ENCODE measurements around the gene PUS3. TPM values are rescaled to one million over a fixed set of nuclear protein-coding genes. Genes with fewer than 3 reads are reported as not detected.

The PUS3 gene
- polyA plus RNA-seq, 1 donor from 2014 or later, result 10.0 TPM

GRCh38 chr11:125944350-125945010 lies 41.5 kb upstream of the PUS3 start:
- Mint-ChIP-seq H3K36me3 (no peaks in the 10 kb centered on the region), H3K4me3 (no peak overlapping the region), H3K27me3 (peaks cover 7% of the 10 kb centered on the region), H3K9me3 (no peaks in the 10 kb centered on the region), H3K27ac (peak overlapping the region in 1 of 3 donors; percentile 3), H3K4me1 (peaks cover 0 to 8% (median 7%) of the 10 kb centered on the region in 3 donors)

- no peak overlapping the region for H3K4me3 Mint-ChIP-seq
- H3K27me3 Mint-ChIP-seq, result peaks cover 7% of the 10 kb centered on the region
- no peaks in the 10 kb centered on the region for H3K36me3 Mint-ChIP-seq
- peaks cover 0 to 8% (median 5%) of the 10 kb centered on the region in 3 donors for H3K4me1 Mint-ChIP-seq
- H3K9me3 Mint-ChIP-seq, result no peaks in the 10 kb centered on the region
- H3K27ac Mint-ChIP-seq, result peak overlapping the region in 1 of 3 donors; percentile 3
Observed at GRCh38 chr11:125943661-125944349, 40.8 kb upstream of the PUS3 start.

DNA sequence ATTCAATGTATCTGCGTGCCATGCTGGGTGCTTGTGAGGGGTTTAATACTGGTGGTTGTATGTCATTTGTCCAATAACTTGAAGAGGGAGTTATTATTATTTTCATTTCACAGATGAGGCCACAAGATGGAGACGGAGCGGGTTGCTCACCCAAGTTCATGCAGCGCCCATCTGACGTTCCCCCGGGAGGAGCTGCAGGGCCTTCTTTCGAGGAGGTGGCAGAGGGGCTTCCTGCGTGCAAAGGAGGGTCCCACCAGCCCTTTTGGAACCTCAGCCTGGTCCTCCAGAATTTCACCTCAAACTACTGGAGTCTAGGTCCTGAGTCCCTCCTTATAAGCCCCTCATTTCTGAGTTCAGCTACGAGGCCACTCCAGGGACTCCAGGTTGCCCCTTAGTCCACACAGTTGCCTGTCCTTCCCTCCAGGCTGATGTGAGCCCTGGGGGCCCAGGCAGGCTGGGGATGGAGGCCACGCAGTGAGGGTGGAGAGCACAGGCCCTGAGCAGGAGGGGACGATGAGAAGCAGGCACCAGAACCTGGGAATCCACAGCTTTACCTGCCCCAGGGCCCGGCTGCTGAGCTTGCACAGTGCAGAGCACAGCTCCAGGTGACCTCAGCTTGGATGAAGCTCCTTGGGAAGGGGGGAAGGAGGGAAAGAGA lies 39.9 kb upstream of the PUS3 start:
- no peak overlapping the region for H3K4me3 Mint-ChIP-seq
- H3K27me3 Mint-ChIP-seq, result peaks cover 7% of the 10 kb centered on the region
- H3K9me3 Mint-ChIP-seq, result no peaks in the 10 kb centered on the region
- H3K36me3 Mint-ChIP-seq, result no peaks in the 10 kb centered on the region
- H3K4me1 Mint-ChIP-seq, result peaks cover 0 to 8% (median 5%) of the 10 kb centered on the region in 3 donors
- H3K27ac Mint-ChIP-seq, result peak overlapping the region in 1 of 3 donors; percentile 11

DNA sequence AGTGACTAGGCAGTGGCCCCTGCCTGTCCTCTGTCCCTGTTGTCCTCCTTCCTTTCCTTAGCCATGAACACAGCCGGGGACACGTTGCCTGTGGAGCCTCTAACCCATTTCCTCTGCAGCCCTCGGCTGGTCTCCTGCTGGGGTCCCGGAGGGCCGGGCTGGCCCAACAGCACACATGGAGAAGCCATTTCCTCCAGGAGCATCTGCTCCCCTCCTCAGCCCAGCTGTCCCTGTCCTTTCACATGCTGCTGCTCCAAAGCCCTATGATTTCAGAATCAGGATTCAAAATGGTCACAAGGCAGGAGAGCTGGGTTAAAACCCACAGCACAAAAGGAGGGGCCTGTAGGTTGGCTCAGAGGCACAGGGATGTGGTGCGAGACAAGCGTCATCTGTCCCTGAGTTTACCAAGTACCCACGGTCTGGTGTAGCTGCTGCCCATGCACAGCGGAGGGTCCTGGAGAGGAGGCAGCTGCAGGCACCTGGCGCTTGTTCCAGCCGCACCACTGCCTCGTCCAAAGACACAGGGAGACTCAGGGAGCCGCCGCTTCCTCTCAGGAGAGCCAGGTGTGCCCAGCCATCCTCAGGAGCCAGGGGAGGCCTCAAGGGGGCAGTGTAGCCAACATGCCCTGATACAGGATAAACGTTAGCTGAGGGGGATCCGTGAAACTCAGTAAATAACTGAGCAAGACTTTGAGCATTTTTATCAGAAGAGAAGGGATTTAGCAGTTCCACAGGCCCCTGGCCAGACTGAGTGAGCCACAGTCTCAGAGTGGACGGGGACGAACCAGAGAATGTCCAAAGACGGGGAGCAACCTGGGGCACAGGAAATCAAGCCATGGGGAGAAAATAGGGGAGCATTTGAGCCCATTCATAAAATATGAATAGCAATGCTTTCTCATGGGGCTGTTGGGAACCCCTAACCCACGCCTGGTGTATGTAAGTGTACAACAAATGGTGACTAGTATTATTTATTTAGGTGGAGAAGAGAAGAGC lies 38.9 kb upstream of the PUS3 start:
- Mint-ChIP-seq H3K36me3 (no peaks in the 10 kb centered on the region), H3K27ac (peak overlapping the region in 1 of 3 donors; percentile 11), H3K4me3 (no peak overlapping the region), H3K4me1 (peaks cover 0 to 8% (median 5%) of the 10 kb centered on the region in 3 donors), H3K27me3 (peaks cover 5% of the 10 kb centered on the region), H3K9me3 (no peaks in the 10 kb centered on the region)

GRCh38 chr11:125941267-125941618 lies 38.2 kb upstream of the PUS3 start:
- H3K27ac Mint-ChIP-seq, result no peak overlapping the region
- H3K27me3 Mint-ChIP-seq, result peaks cover 5% of the 10 kb centered on the region
- no peak overlapping the region for H3K4me3 Mint-ChIP-seq
- H3K4me1 Mint-ChIP-seq, result peaks cover 0 to 8% (median 5%) of the 10 kb centered on the region in 3 donors
- H3K36me3 Mint-ChIP-seq, result peaks cover under 1% of the 10 kb centered on the region
- peaks cover 0 to under 1% (median 0%) of the 10 kb centered on the region in 3 donors for H3K9me3 Mint-ChIP-seq

DNA sequence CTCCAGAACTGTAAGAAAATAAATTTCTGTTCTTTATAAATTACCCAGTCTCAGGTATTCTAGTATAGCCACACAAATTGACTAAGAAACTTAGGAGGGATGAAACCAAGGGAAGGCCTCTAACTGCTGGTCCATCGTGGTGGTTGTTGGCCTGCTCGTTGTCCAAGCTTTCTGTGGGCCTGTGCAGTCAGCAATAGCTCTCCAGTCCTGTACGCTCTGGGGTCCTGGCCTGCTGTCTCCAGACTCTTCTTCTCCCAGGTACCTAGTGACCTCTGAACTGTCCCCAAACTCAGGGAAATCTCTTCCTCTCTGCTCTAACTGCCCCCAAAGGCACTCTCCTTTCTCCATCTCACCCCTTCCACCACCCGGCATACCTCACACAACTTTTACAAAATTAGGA lies 37.1 kb upstream of the PUS3 start:
- no peak overlapping the region for H3K27ac Mint-ChIP-seq
- H3K9me3 Mint-ChIP-seq, result peaks cover 0 to 3% (median 0%) of the 10 kb centered on the region in 3 donors
- H3K27me3 Mint-ChIP-seq, result peaks cover 5% of the 10 kb centered on the region
- no peak overlapping the region for H3K4me3 Mint-ChIP-seq
- H3K4me1 Mint-ChIP-seq, result peaks cover 0 to 8% (median 5%) of the 10 kb centered on the region in 3 donors
- peaks cover 1% of the 10 kb centered on the region for H3K36me3 Mint-ChIP-seq

GRCh38 chr11:125939081-125939521 lies 36.1 kb upstream of the PUS3 start:
- Mint-ChIP-seq H3K36me3 (peaks cover 1% of the 10 kb centered on the region), H3K27me3 (peaks cover 5% of the 10 kb centered on the region), H3K4me1 (peaks cover 0 to 8% (median 5%) of the 10 kb centered on the region in 3 donors), H3K27ac (no peak overlapping the region), H3K9me3 (peaks cover 0 to 4% (median 0%) of the 10 kb centered on the region in 3 donors), H3K4me3 (no peak overlapping the region)

GRCh38 chr11:125938418-125938817 lies 35.4 kb upstream of the PUS3 start:
- Mint-ChIP-seq H3K9me3 (peaks cover 0 to 4% (median 0%) of the 10 kb centered on the region in 3 donors), H3K27ac (no peak overlapping the region), H3K36me3 (peaks cover 1% of the 10 kb centered on the region), H3K27me3 (no peaks in the 10 kb centered on the region), H3K4me3 (no peak overlapping the region), H3K4me1 (peaks cover 0 to 8% (median 5%) of the 10 kb centered on the region in 3 donors)

DNA sequence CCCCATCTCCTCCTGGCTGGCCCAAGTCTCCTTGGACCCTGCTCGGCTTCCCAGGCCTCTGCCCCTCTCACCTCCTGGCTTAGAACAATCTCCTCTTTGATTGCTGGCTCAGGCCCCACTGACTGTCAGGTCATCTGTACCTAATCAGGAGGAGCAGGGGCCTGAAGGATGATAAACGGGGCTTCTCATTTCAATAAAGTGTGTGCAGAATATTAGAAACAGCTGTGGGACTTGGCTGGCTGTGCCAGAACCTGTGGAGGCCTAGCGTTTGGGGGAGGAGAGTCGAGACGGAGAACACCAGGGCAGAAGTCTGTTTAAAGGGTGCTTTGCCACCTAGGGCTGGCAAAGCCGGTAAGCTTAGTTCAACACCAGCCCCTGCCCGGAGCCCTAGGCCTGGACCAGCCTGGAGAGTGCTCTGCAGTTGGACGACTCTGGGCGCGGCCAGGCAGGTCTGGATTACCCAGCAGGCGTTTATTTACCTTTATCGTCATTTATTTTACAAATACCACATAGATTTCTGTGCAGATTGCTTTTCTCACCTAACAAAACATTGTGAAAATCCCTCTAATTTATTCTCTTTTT lies 32.7 kb upstream of the PUS3 start:
- H3K4me1 Mint-ChIP-seq, result no peaks in the 10 kb centered on the region
- no peak overlapping the region for H3K4me3 Mint-ChIP-seq
- H3K36me3 Mint-ChIP-seq, result peaks cover 1% of the 10 kb centered on the region
- no peak overlapping the region for H3K27ac Mint-ChIP-seq
- peaks cover 6% of the 10 kb centered on the region for H3K27me3 Mint-ChIP-seq
- peaks cover 0 to 4% (median 0%) of the 10 kb centered on the region in 3 donors for H3K9me3 Mint-ChIP-seq

GRCh38 chr11:125935056-125935455 lies 32.0 kb upstream of the PUS3 start:
- H3K27me3 Mint-ChIP-seq, result peaks cover 6% of the 10 kb centered on the region
- peaks cover 0 to 4% (median 0%) of the 10 kb centered on the region in 3 donors for H3K9me3 Mint-ChIP-seq
- H3K4me3 Mint-ChIP-seq, result no peak overlapping the region
- no peaks in the 10 kb centered on the region for H3K4me1 Mint-ChIP-seq
- no peak overlapping the region for H3K27ac Mint-ChIP-seq
- H3K36me3 Mint-ChIP-seq, result peaks cover 1% of the 10 kb centered on the region

GRCh38 chr11:125934473-125934872 lies 31.5 kb upstream of the PUS3 start:
- Mint-ChIP-seq H3K27ac (no peak overlapping the region), H3K4me3 (no peak overlapping the region), H3K36me3 (peaks cover 1% of the 10 kb centered on the region)

GRCh38 chr11:125933030-125933813 lies 30.2 kb upstream of the PUS3 start:
- peaks cover 10% of the 10 kb centered on the region for H3K27me3 Mint-ChIP-seq

More at GRCh38 chr11:125934473-125934872, 31.5 kb upstream of the PUS3 start:
- H3K9me3 Mint-ChIP-seq, result peaks cover 0 to 4% (median 0%) of the 10 kb centered on the region in 3 donors
- H3K27me3 Mint-ChIP-seq, result peaks cover 6% of the 10 kb centered on the region
- no peaks in the 10 kb centered on the region for H3K4me1 Mint-ChIP-seq

DNA sequence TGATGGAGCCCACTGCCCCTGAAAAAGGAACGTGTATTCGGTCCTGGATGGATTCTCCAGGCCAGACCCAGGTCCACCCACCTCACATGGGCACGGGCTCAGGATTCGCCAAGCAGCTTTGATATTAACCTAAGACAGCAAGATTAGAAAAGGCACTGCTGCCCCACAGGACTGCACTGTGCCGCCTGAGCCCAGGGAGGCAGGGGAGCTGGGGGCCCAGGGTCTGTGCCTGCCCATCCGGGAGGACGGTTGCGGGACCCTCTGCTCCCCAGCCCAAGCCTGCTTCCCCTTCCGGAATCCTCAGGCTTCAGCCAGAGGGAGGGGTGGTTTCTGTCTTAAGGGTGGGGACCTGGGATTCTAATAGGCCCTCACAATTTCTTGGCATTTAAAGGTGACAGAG lies 29.3 kb upstream of the PUS3 start:
- Mint-ChIP-seq H3K27ac (no peak overlapping the region), H3K36me3 (peaks cover 1% of the 10 kb centered on the region), H3K9me3 (peaks cover 0 to 4% (median 0%) of the 10 kb centered on the region in 3 donors), H3K27me3 (peaks cover 10% of the 10 kb centered on the region), H3K4me3 (no peak overlapping the region), H3K4me1 (no peaks in the 10 kb centered on the region)

More at GRCh38 chr11:125933030-125933813, 30.2 kb upstream of the PUS3 start:
- no peak overlapping the region for H3K27ac Mint-ChIP-seq
- H3K4me3 Mint-ChIP-seq, result no peak overlapping the region
- no peaks in the 10 kb centered on the region for H3K4me1 Mint-ChIP-seq
- peaks cover 1% of the 10 kb centered on the region for H3K36me3 Mint-ChIP-seq
- H3K9me3 Mint-ChIP-seq, result peaks cover 0 to 4% (median 0%) of the 10 kb centered on the region in 3 donors
